Measurements from ENCODE around the gene DGKI.

- TF ChIP-seq, protein P1, sequence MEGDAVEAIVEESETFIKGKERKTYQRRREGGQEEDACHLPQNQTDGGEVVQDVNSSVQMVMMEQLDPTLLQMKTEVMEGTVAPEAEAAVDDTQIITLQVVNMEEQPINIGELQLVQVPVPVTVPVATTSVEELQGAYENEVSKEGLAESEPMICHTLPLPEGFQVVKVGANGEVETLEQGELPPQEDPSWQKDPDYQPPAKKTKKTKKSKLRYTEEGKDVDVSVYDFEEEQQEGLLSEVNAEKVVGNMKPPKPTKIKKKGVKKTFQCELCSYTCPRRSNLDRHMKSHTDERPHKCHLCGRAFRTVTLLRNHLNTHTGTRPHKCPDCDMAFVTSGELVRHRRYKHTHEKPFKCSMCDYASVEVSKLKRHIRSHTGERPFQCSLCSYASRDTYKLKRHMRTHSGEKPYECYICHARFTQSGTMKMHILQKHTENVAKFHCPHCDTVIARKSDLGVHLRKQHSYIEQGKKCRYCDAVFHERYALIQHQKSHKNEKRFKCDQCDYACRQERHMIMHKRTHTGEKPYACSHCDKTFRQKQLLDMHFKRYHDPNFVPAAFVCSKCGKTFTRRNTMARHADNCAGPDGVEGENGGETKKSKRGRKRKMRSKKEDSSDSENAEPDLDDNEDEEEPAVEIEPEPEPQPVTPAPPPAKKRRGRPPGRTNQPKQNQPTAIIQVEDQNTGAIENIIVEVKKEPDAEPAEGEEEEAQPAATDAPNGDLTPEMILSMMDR (conservative IDR thresholded peaks at IDR 0.05 in 1 of 2, IDR thresholded peaks at IDR 0.05 in 1 of 2; ENCODE audit: low read depth in 1 of 2, low read length in 2 of 2) = no peak
- TF ChIP-seq EZH2 (IDR thresholded peaks at IDR 0.05; ENCODE audit: low read length, missing control alignments) = no peak
Measured at GRCh38 chr7:137801003-137801402, 45.8 kb downstream of the DGKI start.
